HG02938 (cell line): Measurements from ENCODE around the gene BICRA.

Experiments
- ATAC-seq: cut with Tn5 transposase; IDR thresholded peaks from one replicate; pipeline ENCODE4 v1.9.1; 2021; ENCODE audit warnings: mild to moderate bottlenecking, moderate library complexity; ENCODE audit not compliant: unreplicated experiment

BICRA gene

GRCh38 chr19:47686679-47687450 is 77.9 kb downstream of the BICRA start:
- ATAC-seq = no peak

GRCh38 chr19:47687906-47688305 is 79.0 kb downstream of the BICRA start:
- ATAC-seq = no peak

GRCh38 chr19:47691090-47691489 is 82.2 kb downstream of the BICRA start:
- ATAC-seq = no peak

GRCh38 chr19:47691782-47692181 is 82.8 kb downstream of the BICRA start:
- ATAC-seq = no peak

- ATAC-seq = no peak
Observed at GRCh38 chr19:47693489-47693888, 84.6 kb downstream of the BICRA start.

GRCh38 chr19:47693903-47694302 is 85.0 kb downstream of the BICRA start:
- ATAC-seq = no peak

- no peak for ATAC-seq
Observed at GRCh38 chr19:47694466-47695273, 85.7 kb downstream of the BICRA start.

GRCh38 chr19:47695533-47696262 is 86.8 kb downstream of the BICRA start:
- ATAC-seq = no peak

GRCh38 chr19:47696635-47697034 is 87.7 kb downstream of the BICRA start:
- ATAC-seq = no peak

GRCh38 chr19:47697863-47698609 is 89.1 kb downstream of the BICRA start:
- no peak for ATAC-seq

- no peak for ATAC-seq
Observed at GRCh38 chr19:47698631-47699359, 89.9 kb downstream of the BICRA start.

- no peak for ATAC-seq
Observed at GRCh38 chr19:47699360-47699917, 90.5 kb downstream of the BICRA start.

GRCh38 chr19:47700934-47701716 is 92.2 kb downstream of the BICRA start:
- no peak for ATAC-seq

- no peak for ATAC-seq
Observed at GRCh38 chr19:47701717-47702552, 93.0 kb downstream of the BICRA start.

GRCh38 chr19:47702671-47703070 is 93.7 kb downstream of the BICRA start:
- ATAC-seq = no peak

GRCh38 chr19:47703301-47703700 is 94.4 kb downstream of the BICRA start:
- ATAC-seq = no peak

- no peak for ATAC-seq
Observed at GRCh38 chr19:47704024-47704423, 95.1 kb downstream of the BICRA start.

- no peak for ATAC-seq
Observed at GRCh38 chr19:47704656-47705055, 95.7 kb downstream of the BICRA start.
